DOHH2 (cell line): Measurements from ENCODE around the gene STXBP5L.

Experiments
- H3F3A ChIP-seq: fragments of 200-600 bp; sonication (generic), shearing (Covaris generic); 2 replicates; pipeline ENCODE4 v1.6.0; 2016; ENCODE audit warnings: antibody characterized with exemption, mild to moderate bottlenecking; ENCODE audit not compliant: control insufficient read depth, insufficient read depth
- H3K27ac ChIP-seq: fragments of 200-600 bp; sonication (generic); 2 replicates; pipeline ENCODE4 v1.5.1; 2014; ENCODE audit warnings: low read depth, mild to moderate bottlenecking, low read length, moderate library complexity
- H3K27me3 ChIP-seq: fragments of 200-600 bp; sonication (generic); 2 replicates; pipeline ENCODE4 v1.6.1; 2014; ENCODE audit warnings: mild to moderate bottlenecking, low read length, mixed read lengths; ENCODE audit not compliant: control insufficient read depth
- H3K36me3 ChIP-seq: fragments of 200-600 bp; sonication (generic); 2 replicates; pipeline ENCODE4 v1.6.1; 2014; ENCODE audit warnings: mild to moderate bottlenecking, low read length, moderate library complexity, mixed read lengths; ENCODE audit not compliant: control insufficient read depth
- H3K4me1 ChIP-seq: fragments of 200-600 bp; sonication (generic); 2 replicates; pipeline ENCODE4 v1.6.1; 2014; ENCODE audit warnings: mild to moderate bottlenecking, low read length, mixed read lengths; ENCODE audit not compliant: control insufficient read depth
- H3K4me2 ChIP-seq: fragments of 200-600 bp; sonication (generic); 2 replicates; pipeline ENCODE4 v1.6.0; 2014; ENCODE audit warnings: mild to moderate bottlenecking, low read length, moderate library complexity
- H3K4me3 ChIP-seq: fragments of 200-600 bp; sonication (generic); 2 replicates; pipeline ENCODE4 v1.5.1; 2014; ENCODE audit warnings: mild to moderate bottlenecking, low read length, mixed read lengths
- H3K79me2 ChIP-seq: fragments of 200-600 bp; sonication (generic); 2 replicates; pipeline ENCODE4 v1.6.1; 2014; ENCODE audit warnings: mild to moderate bottlenecking, low read length, mixed read lengths; ENCODE audit not compliant: control insufficient read depth
- H3K9me2 ChIP-seq: fragments of 200-600 bp; sonication (generic); replicated peaks from 2 replicates; pipeline ENCODE4 v1.6.1; 2014; ENCODE audit warnings: mild to moderate bottlenecking, low read length, mixed read lengths; ENCODE audit not compliant: control insufficient read depth
- H3K9me3 ChIP-seq: fragments of 200-600 bp; sonication (generic); 2 replicates; pipeline ENCODE4 v1.6.1; 2014; ENCODE audit warnings: antibody characterized with exemption, low read length, mixed read lengths; ENCODE audit not compliant: control insufficient read depth, insufficient read depth
- H4K20me1 ChIP-seq: fragments of 200-600 bp; sonication (generic); 2 replicates; pipeline ENCODE4 v1.6.0; 2014; ENCODE audit warnings: low read depth, mild to moderate bottlenecking, antibody characterized with exemption, low read length, moderate library complexity; ENCODE audit not compliant: control insufficient read depth, insufficient read depth
- EZH2phosphoT487 ChIP-seq: fragments of 200-600 bp; sonication (generic); IDR thresholded peaks from 2 replicates; pipeline ENCODE4 v1.6.1; 2017; ENCODE audit warnings: borderline replicate concordance, mild to moderate bottlenecking, antibody characterized with exemption, low read length, moderate library complexity, mixed read lengths
- TF ChIP-seq, protein P1 (sequence below): fragments of 200-600 bp; sonication (generic); IDR thresholded peaks from one replicate; pipeline ENCODE4 v1.5.1; 2014; ENCODE audit warnings: antibody characterized with exemption, mild to moderate bottlenecking, low read depth, low read length; ENCODE audit not compliant: poor library complexity, severe bottlenecking

Gene STXBP5L

DNA sequence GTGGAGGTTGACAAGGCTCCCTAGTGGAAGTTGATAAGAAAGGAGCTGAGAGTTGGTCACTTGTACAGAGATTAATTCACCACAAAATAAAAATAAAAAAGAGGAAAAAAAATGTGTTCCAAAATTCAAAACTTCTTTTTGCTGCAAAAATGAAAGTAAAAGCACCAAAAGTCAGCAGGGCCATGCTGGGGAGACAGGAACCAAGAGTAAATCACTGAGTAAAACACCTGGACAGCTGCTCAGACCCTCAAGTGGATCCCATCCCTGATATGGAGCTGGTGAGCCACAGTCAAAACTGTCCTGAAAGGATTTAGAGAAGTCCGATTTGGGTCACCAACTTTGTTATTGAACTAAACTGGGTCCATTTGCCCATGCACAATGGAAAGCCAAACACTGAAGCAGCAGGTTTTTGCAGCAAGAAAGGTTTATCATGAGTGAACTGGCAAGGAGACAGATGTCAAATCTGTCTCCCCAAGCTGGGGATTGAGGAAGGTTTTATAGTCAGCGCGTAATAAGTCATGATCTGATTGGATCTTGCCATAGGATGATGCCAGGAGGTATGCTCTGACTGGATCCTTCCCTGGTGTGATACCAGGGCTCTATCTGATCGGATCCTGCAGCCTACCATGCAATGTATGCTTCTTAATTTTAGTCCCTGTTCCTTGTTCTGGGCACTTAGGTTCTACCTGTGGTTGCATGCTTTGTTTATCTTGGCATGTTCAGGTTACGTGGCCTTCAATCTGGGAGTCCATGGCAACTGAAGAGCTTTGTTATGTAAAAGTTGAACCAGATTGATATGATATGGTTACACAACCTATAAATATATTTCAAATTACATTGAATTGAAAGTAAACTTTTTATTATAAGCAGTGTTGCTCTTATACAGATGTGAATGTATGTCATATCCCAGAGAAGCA lies 324.6 kb downstream of the STXBP5L start:
- Histone ChIP-seq H3K4me3 (no peak overlapping the region), H3K36me3 (no peaks in the 10 kb centered on the region)
- TF ChIP-seq, protein P1, sequence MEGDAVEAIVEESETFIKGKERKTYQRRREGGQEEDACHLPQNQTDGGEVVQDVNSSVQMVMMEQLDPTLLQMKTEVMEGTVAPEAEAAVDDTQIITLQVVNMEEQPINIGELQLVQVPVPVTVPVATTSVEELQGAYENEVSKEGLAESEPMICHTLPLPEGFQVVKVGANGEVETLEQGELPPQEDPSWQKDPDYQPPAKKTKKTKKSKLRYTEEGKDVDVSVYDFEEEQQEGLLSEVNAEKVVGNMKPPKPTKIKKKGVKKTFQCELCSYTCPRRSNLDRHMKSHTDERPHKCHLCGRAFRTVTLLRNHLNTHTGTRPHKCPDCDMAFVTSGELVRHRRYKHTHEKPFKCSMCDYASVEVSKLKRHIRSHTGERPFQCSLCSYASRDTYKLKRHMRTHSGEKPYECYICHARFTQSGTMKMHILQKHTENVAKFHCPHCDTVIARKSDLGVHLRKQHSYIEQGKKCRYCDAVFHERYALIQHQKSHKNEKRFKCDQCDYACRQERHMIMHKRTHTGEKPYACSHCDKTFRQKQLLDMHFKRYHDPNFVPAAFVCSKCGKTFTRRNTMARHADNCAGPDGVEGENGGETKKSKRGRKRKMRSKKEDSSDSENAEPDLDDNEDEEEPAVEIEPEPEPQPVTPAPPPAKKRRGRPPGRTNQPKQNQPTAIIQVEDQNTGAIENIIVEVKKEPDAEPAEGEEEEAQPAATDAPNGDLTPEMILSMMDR = no peak
- TF ChIP-seq EZH2phosphoT487 = no peak

GRCh38 chr3:121243208-121243607 lies 335.2 kb downstream of the STXBP5L start:
- no peak overlapping the region for H3K4me3 ChIP-seq
- H3K36me3 ChIP-seq = no peaks in the 10 kb centered on the region
- no peak for TF ChIP-seq EZH2phosphoT487
- TF ChIP-seq, protein P1 = no peak
- H3K27me3 ChIP-seq = 0 out of 2 replicates have a peak, but pooled peaks cover 3% of the 10 kb centered on the region
- H3K4me2 ChIP-seq = no peak overlapping the region
- no peaks in the 10 kb centered on the region for H4K20me1 ChIP-seq
- H3K4me1 ChIP-seq = no peaks in the 10 kb centered on the region
- H3K79me2 ChIP-seq = no peaks in the 10 kb centered on the region
- H3K27ac ChIP-seq = no peak overlapping the region
- no peaks in the 10 kb centered on the region for H3K9me3 ChIP-seq
- no peaks in the 10 kb centered on the region for H3K9me2 ChIP-seq
- H3F3A ChIP-seq = no peaks in the 10 kb centered on the region

More for the DNA sequence above, 324.6 kb downstream of the STXBP5L start:
- no peaks in the 10 kb centered on the region for H3K79me2 ChIP-seq
- no peak overlapping the region for H3K4me2 ChIP-seq
- H3K27ac ChIP-seq = no peak overlapping the region
- H3K4me1 ChIP-seq = no peaks in the 10 kb centered on the region
- no peaks in the 10 kb centered on the region for H3K9me2 ChIP-seq
- no peaks in the 10 kb centered on the region for H3K9me3 ChIP-seq
- no peaks in the 10 kb centered on the region for H3F3A ChIP-seq
- no peaks in the 10 kb centered on the region for H4K20me1 ChIP-seq
- H3K27me3 ChIP-seq = no peaks in the 10 kb centered on the region

- H3K4me3 ChIP-seq = no peak overlapping the region
- no peaks in the 10 kb centered on the region for H3K27me3 ChIP-seq
- no peaks in the 10 kb centered on the region for H3K9me2 ChIP-seq
- H3K79me2 ChIP-seq = no peaks in the 10 kb centered on the region
- H3K4me1 ChIP-seq = no peaks in the 10 kb centered on the region
- no peak overlapping the region for H3K27ac ChIP-seq
- H3K4me2 ChIP-seq = no peak overlapping the region
- no peaks in the 10 kb centered on the region for H3K9me3 ChIP-seq
- no peaks in the 10 kb centered on the region for H3F3A ChIP-seq
- H3K36me3 ChIP-seq = no peaks in the 10 kb centered on the region
- TF ChIP-seq, protein P1 = no peak
- no peak for TF ChIP-seq EZH2phosphoT487
- no peaks in the 10 kb centered on the region for H4K20me1 ChIP-seq
These were observed 344.7 kb downstream of the STXBP5L start for GRCh38 chr3:121252676-121253075.
